HepG2 (cell line): Measurements from ENCODE around the gene SPATA25. TPM values are rescaled to one million over a fixed set of nuclear protein-coding genes. Genes with fewer than 3 reads are reported as not detected.
A peak's percentile ranks its signal among the peaks of the same experiment; 100 is the strongest.

Experiments used
- AFF4 ChIP-seq: sonication (generic); formaldehyde crosslinking; IDR thresholded peaks from 2 replicates; pipeline ENCODE4 v1.4.0; 2020; ENCODE audit warnings: missing genetic modification reagents
- ARID2 ChIP-seq: sonication (generic); formaldehyde crosslinking; IDR thresholded peaks from 2 replicates; pipeline ENCODE4 v1.8.1; 2022; ENCODE audit warnings: mild to moderate bottlenecking, missing genetic modification reagents, borderline replicate concordance
- ATF7 ChIP-seq, 2 experiments: fragments of 450-650 bp in 1 of 2; sonication (generic) in 1 of 2; formaldehyde crosslinking in 1 of 2; IDR thresholded peaks; 2 replicates each; pipeline versions ENCODE4 v1.4.0 to v1.6.1; 2016 to 2020; ENCODE audit warnings: antibody characterized with exemption in 1 of 2, mild to moderate bottlenecking in 1 of 2, missing genetic modification reagents in 1 of 2
- BCL3 ChIP-seq: sonication (generic); formaldehyde crosslinking; IDR thresholded peaks from 2 replicates; pipeline ENCODE4 v1.5.1; 2020; ENCODE audit warnings: mild to moderate bottlenecking, missing genetic modification reagents, moderate library complexity
- GATAD2A ChIP-seq: IDR thresholded peaks from 2 replicates; pipeline ENCODE4 v1.6.1; 2016
- MAX ChIP-seq: IDR thresholded peaks from 2 replicates; pipeline ENCODE4 v1.6.1; 2012; ENCODE audit warnings: inconsistent platforms
- PREB ChIP-seq: sonication (generic); formaldehyde crosslinking; IDR thresholded peaks from 2 replicates; pipeline ENCODE4 v1.4.0; 2020; ENCODE audit warnings: missing genetic modification reagents
- TERF1 ChIP-seq: sonication (generic); formaldehyde crosslinking; IDR thresholded peaks from 2 replicates; pipeline ENCODE4 v1.8.0; 2022; ENCODE audit warnings: mild to moderate bottlenecking, missing genetic modification reagents, moderate library complexity
- ZBTB37 ChIP-seq: sonication (generic); formaldehyde crosslinking; IDR thresholded peaks from 2 replicates; pipeline ENCODE4 v1.4.0; 2020; ENCODE audit warnings: mild to moderate bottlenecking, missing genetic modification reagents
- ZBTB7B ChIP-seq: sonication (generic); formaldehyde crosslinking; IDR thresholded peaks from 2 replicates; pipeline ENCODE4 v1.4.0; 2020; ENCODE audit warnings: missing genetic modification reagents
- ZMYM3 ChIP-seq: sonication (generic); formaldehyde crosslinking; IDR thresholded peaks from 2 replicates; pipeline ENCODE4 v1.5.1; 2020; ENCODE audit warnings: mild to moderate bottlenecking, missing genetic modification reagents
- ZNF280D ChIP-seq: sonication (generic); formaldehyde crosslinking; IDR thresholded peaks from 2 replicates; pipeline ENCODE4 v1.5.1; 2020; ENCODE audit warnings: mild to moderate bottlenecking, missing genetic modification reagents
- ZNF44 ChIP-seq: sonication (generic); formaldehyde crosslinking; IDR thresholded peaks from 2 replicates; pipeline ENCODE4 v1.5.1; 2020; ENCODE audit warnings: mild to moderate bottlenecking, missing genetic modification reagents
- ZNF619 ChIP-seq: sonication (generic); formaldehyde crosslinking; IDR thresholded peaks from 2 replicates; pipeline ENCODE4 v1.4.0; 2020; ENCODE audit warnings: mild to moderate bottlenecking, missing genetic modification reagents
- ZNF775 ChIP-seq: sonication (generic); formaldehyde crosslinking; IDR thresholded peaks from 2 replicates; pipeline ENCODE4 v1.4.0; 2020; ENCODE audit warnings: missing genetic modification reagents, mild to moderate bottlenecking, moderate library complexity, borderline replicate concordance
- ZNF781 ChIP-seq: sonication (generic); formaldehyde crosslinking; IDR thresholded peaks from 2 replicates; pipeline ENCODE4 v1.5.1; 2020; ENCODE audit warnings: borderline replicate concordance, mild to moderate bottlenecking, missing genetic modification reagents; ENCODE audit errors: not compliant biosample characterization
- ZNF839 ChIP-seq: sonication (generic); formaldehyde crosslinking; IDR thresholded peaks from 2 replicates; pipeline ENCODE4 v1.4.0; 2020; ENCODE audit warnings: missing genetic modification reagents, mild to moderate bottlenecking, borderline replicate concordance
- polyA plus RNA-seq, 8 experiments: library from polyadenylated mRNA; depleted of rRNA in 3 of 8; stranded (reverse) in 7 of 8; unstranded in 1 of 8; fragments of >200 nt; fragmentation: Illumina TruSeq in 4 of 8; extraction: Trizol in 4 of 8; gene quantifications; 2 replicates each; pipeline versions ENCODE4 v1.2.1 to v1.2.3, GENCODE V29; 2011 to 2016; ENCODE audit warnings: low read depth in 4 of 8, missing spikeins in 1 of 8, mixed read lengths in 1 of 8; ENCODE audit not compliant: insufficient read depth in 1 of 8
- total RNA-seq, 5 experiments: library from RNA; depleted of rRNA; stranded (reverse); fragments of >200 nt; fragmentation: Illumina TruSeq; extraction: Trizol; gene quantifications; 2 replicates each; pipeline ENCODE4 v1.2.3, GENCODE V29; 2016; ENCODE audit warnings: low read depth in 1 of 5

The SPATA25 gene
- total and polyA plus RNA-seq, 2 of the 13 experiments (the other 11 are each of a cell fraction or from before 2014, with no cell fraction given), result 4.8 to 7.6 TPM

- TF ChIP-seq ARID2 (CRISPR knock-in tag) (peak; percentile 2; the same call in 1 of the 2 replicates), MAX (no peak), GATAD2A (CRISPR knock-in tag) (no peak; the same call in 1 of the 2 replicates), PREB (CRISPR knock-in tag) (no peak), ATF7 (IDR thresholded peaks at IDR 0.05) (no peak), ATF7 (CRISPR knock-in tag; IDR thresholded peaks at IDR 0.05) (no peak), AFF4 (CRISPR knock-in tag) (no peak), ZNF781 (CRISPR knock-in tag) (peak; percentile 18), ZNF839 (CRISPR knock-in tag) (peak; percentile 46; the same call in 1 of the 2 replicates), ZNF44 (CRISPR knock-in tag) (0 out of 2 replicates have a peak, but pooled peaks have one; percentile 43), ZBTB37 (CRISPR knock-in tag) (no peak), TERF1 (no peak), ZBTB7B (CRISPR knock-in tag) (no peak), ZNF775 (no peak), BCL3 (CRISPR knock-in tag) (no peak), ZNF619 (0 out of 2 replicates have a peak, but pooled peaks have one; percentile 8), ZNF280D (peak; percentile 64; the same call in 1 of the 2 replicates), ZMYM3 (0 out of 2 replicates have a peak, but pooled peaks have one; percentile 41)
These were observed 24.9 kb upstream of the SPATA25 start (continued) for GRCh38 chr20:45912344-45912682.
